Prostate gland (tissue), 2 donors: Measurements from ENCODE around the gene PPM1F. TPM values are rescaled to one million over a fixed set of nuclear protein-coding genes. Genes with fewer than 3 reads are reported as not detected.

Experiments
- DNase-seq: peaks from one replicate; pipeline ENCODE4 v3.0.0-alpha.2; 2019; ENCODE audit warnings: low spot score
- H3K27ac ChIP-seq, 2 donors: fragments of 200-600 bp; sonication (generic); 2 replicates each; pipeline ENCODE4 v1.5.1; 2017 to 2019
- H3K27me3 ChIP-seq: fragments of 200-600 bp; sonication (generic); replicated peaks from 2 replicates; pipeline ENCODE4 v1.5.1; 2019; ENCODE audit not compliant: insufficient read depth
- H3K36me3 ChIP-seq, 2 donors: fragments of 200-600 bp; sonication (generic); 1 replicate in 1 of 2; 2 replicates in 1 of 2; pipeline versions ENCODE4 v1.5.1 to v1.8.1; 2017 to 2019
- H3K4me1 ChIP-seq: fragments of 200-600 bp; sonication (generic); replicated peaks from 2 replicates; pipeline ENCODE4 v1.5.1; 2019
- H3K4me3 ChIP-seq, 2 donors: fragments of 200-600 bp; sonication (generic); 2 replicates each; pipeline ENCODE4 v1.5.1; 2017 to 2019
- H3K9me3 ChIP-seq: fragments of 200-600 bp; sonication (generic); 2 replicates; pipeline ENCODE4 v1.5.1; 2017
- POLR2A ChIP-seq: fragments of 450-650 bp; IDR thresholded peaks from one replicate; pipeline ENCODE4 v1.6.1; 2016; ENCODE audit warnings: antibody characterized with exemption, mild to moderate bottlenecking
- POLR2AphosphoS5 ChIP-seq: sonication (generic); formaldehyde crosslinking; IDR thresholded peaks from one replicate; pipeline ENCODE4 v1.6.1; 2017; ENCODE audit warnings: antibody characterized with exemption
- WGBS: methylation state at CpG from one replicate; pipeline ENCODE4 v1.1.5; 2018; 5-methylcytosine and 5-hydroxymethylcytosine counted together
- intact Hi-C: fragments of 100-400 bp; cut with DNase I; formaldehyde crosslinking; loops from one replicate; pipeline ENCODE4 v1.14.2; 2022
- total RNA-seq, 2 donors: library from RNA; depleted of rRNA; stranded (reverse); fragments of >200 nt; gene quantifications; one replicate each; pipeline ENCODE4 v1.1.0, GENCODE V29; 2016
- TF ChIP-seq, protein P1 (sequence below), 4 experiments: fragments of 200-600 bp in 2 of 4; fragments of 450-650 bp in 2 of 4; sonication (generic) in 2 of 4; IDR thresholded peaks; 1 replicate in 3 of 4; 2 replicates in 1 of 4; pipeline ENCODE4 v1.5.1; 2016 to 2019; ENCODE audit warnings: antibody characterized with exemption in 4 of 4, mild to moderate bottlenecking in 2 of 4, moderate library complexity in 2 of 4

The PPM1F gene
- total RNA-seq, 2 donors from 2014 or later: 16.8 to 31.6 TPM

DNA sequence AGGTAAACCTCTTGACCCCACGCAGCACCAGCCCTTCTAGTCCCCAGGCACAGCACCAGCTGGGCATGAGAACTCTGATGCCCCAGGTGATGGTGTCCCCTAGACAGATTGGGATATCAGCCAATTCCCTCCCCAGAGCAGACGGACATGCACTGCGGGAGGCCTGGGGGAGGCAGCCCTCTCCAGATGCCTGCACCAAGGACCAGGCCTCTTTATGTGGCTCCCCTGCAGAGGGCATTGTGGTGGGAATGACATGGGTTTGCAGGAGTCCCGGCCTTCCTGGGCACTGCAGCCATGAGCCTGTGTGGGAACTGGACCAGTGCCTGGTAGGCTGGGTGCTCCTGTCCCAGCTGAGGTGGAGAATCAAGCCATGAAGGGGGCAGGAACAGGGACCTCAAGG, 25.9 kb downstream of the PPM1F start:
- no peaks in the 10 kb centered on the region for H3K9me3 ChIP-seq
- H3K4me3 ChIP-seq: no peak overlapping the region
- DNase-seq: no peak
- no peak overlapping the region for H3K27ac ChIP-seq
- H3K36me3 ChIP-seq: peaks cover 0 to 17% of the 10 kb centered on the region in 2 donors
- no peaks in the 10 kb centered on the region for H3K4me1 ChIP-seq
- 80% methylated on average over 3 of the region's 4 CpGs for WGBS
- intact Hi-C loops: no loop called here
- no peaks in the 10 kb centered on the region for H3K27me3 ChIP-seq
- no peak for TF ChIP-seq POLR2AphosphoS5
- TF ChIP-seq POLR2A: no peak
- TF ChIP-seq, protein P1, sequence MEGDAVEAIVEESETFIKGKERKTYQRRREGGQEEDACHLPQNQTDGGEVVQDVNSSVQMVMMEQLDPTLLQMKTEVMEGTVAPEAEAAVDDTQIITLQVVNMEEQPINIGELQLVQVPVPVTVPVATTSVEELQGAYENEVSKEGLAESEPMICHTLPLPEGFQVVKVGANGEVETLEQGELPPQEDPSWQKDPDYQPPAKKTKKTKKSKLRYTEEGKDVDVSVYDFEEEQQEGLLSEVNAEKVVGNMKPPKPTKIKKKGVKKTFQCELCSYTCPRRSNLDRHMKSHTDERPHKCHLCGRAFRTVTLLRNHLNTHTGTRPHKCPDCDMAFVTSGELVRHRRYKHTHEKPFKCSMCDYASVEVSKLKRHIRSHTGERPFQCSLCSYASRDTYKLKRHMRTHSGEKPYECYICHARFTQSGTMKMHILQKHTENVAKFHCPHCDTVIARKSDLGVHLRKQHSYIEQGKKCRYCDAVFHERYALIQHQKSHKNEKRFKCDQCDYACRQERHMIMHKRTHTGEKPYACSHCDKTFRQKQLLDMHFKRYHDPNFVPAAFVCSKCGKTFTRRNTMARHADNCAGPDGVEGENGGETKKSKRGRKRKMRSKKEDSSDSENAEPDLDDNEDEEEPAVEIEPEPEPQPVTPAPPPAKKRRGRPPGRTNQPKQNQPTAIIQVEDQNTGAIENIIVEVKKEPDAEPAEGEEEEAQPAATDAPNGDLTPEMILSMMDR (IDR thresholded peaks at IDR 0.05): no peak

DNA sequence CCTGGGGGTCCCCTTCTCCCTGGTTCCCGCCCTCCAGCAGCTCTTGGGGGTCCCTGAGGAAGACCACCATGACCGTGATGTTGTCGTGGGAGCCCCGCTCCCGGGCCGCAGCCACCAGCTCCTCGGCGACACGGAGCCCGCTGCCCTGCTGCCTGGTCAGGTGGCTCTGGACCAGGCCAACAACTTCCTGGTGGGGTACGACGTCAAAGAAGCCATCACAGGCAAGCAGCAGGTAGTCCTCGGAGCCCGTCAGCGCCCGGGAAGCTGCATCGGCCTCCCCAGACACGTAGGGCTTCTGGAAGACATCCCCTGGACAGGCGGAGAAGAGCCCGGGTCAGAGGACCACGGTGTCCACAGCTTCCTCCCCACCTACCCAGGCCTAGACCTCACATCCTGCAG, 29.5 kb downstream of the PPM1F start:
- 95% methylated on average over 21 of the region's 21 CpGs for WGBS
- intact Hi-C loops: no loop called here
- no peaks in the 10 kb centered on the region for H3K36me3 ChIP-seq
- no peak for DNase-seq
- TF ChIP-seq POLR2A (no peak), POLR2AphosphoS5 (no peak)
- TF ChIP-seq, protein P1 (IDR thresholded peaks at IDR 0.05): no peak
- H3K4me1 ChIP-seq: no peaks in the 10 kb centered on the region
- H3K4me3 ChIP-seq: no peak overlapping the region
- H3K27ac ChIP-seq: no peak overlapping the region
- H3K9me3 ChIP-seq: no peaks in the 10 kb centered on the region
- H3K27me3 ChIP-seq: no peaks in the 10 kb centered on the region

DNA sequence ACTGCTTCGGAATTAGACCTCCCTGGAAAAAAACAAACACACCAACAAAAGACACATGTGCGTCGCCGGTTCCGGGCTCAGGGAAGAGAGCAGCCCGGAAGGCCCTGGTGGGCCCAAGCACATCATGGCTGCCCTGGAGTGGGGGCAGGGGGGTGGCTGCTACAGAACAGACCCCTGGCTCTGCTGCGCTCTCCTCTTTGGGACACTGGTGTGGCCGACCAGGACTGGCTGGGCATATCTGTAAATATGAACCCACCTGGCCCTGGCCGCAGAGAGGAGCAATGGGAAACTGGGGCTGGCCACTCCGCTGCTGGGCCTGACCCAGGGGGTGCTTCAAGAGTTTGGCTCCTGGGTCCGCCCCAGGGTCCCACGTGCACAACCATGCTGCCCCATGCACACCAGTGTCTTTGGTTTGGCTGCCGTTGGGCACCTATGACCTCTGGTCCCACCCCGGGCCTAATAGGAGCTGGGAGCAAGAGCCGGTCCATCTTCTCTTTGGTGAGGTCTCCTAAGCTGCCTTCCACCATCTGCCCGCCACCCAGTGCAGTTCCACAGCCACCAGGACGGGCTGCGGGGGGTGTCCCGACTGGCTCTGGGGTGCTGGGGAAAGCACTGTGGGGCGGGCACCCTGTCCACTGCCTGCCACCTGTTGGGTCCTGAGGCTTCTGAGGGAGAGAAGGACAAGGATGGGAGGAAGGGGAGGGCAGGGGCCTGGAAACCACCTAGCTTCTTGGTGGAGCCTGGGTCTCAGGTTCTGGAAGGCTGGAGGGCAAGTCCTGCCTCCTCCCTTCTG, 30.1 kb downstream of the PPM1F start:
- TF ChIP-seq, protein P1 (IDR thresholded peaks at IDR 0.05): no peak
- TF ChIP-seq POLR2AphosphoS5 (no peak), POLR2A (no peak)
- no peak for DNase-seq
- WGBS: 89% methylated on average over 20 of the region's 20 CpGs
- Histone ChIP-seq H3K9me3 (no peaks in the 10 kb centered on the region), H3K36me3 (no peaks in the 10 kb centered on the region), H3K4me1 (no peaks in the 10 kb centered on the region), H3K27me3 (no peaks in the 10 kb centered on the region), H3K4me3 (no peak overlapping the region), H3K27ac (no peak overlapping the region)
- intact Hi-C loops: no loop called here

DNA sequence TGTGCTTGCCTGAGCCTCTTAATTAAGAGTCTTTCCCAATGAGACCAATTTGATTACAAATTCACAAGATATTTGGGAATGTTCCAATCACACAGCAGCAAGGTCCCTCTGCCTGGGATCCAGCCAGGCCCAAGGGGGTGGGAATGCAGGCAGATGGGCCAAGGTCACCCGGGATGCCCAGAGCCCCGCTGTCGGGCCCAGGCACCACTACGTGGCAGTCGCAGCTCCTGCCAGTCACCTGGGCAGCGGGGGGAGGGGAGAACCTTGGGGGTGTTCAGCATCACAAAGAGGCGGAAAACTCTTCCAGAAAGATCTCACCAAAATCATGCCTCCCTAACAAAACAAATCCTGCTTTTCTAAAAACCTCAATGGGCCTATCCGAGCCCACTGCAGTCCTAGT, 30.9 kb downstream of the PPM1F start:
- Histone ChIP-seq H3K4me3 (no peak overlapping the region), H3K36me3 (no peaks in the 10 kb centered on the region), H3K4me1 (no peaks in the 10 kb centered on the region), H3K27me3 (no peaks in the 10 kb centered on the region), H3K9me3 (no peaks in the 10 kb centered on the region), H3K27ac (no peak overlapping the region)
- WGBS: 73% methylated on average over 8 of the region's 8 CpGs
- intact Hi-C loops: no loop called here
- TF ChIP-seq POLR2A: no peak
- no peak for DNase-seq

DNA sequence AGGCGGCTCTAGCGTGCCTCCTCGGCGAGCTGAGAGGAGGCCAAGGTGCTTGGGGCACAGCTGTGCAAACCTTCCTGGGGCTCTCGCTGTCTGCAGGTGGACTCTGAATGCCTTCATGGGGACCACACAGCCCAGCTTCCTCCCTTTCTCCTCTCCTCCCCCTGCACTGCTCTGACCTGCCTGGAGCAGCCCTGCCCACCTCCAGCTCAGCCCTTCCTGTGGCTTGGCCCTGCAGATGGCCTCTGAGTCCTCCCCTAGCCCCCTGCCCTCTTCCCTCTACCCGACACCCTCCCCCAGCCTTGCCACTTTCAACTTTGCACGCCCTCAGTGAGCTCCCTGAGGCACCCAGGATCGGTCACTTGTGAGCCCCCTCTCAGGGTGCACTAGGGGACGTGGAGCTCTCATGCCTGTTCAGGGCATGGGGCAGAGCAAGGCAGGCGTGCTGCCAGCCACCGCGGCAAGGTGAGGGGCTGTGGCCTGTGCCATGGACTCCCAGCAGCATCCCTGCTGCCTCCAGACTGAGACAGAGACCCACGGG, 31.4 kb downstream of the PPM1F start:
- no peak for TF ChIP-seq POLR2A
- TF ChIP-seq, protein P1 (IDR thresholded peaks at IDR 0.05): no peak
- no peak for TF ChIP-seq POLR2AphosphoS5
- no peaks in the 10 kb centered on the region for H3K36me3 ChIP-seq
- no peak overlapping the region for H3K27ac ChIP-seq
- no peak for DNase-seq
- H3K27me3 ChIP-seq: no peaks in the 10 kb centered on the region
- WGBS: 79% methylated on average over 13 of the region's 13 CpGs
- H3K4me3 ChIP-seq: no peak overlapping the region
- H3K9me3 ChIP-seq: no peaks in the 10 kb centered on the region
- intact Hi-C loops: no loop called here
- H3K4me1 ChIP-seq: no peaks in the 10 kb centered on the region
